Neural cell (in vitro differentiated cells): ENCODE measurements around the gene CAMK1D. TPM values are rescaled to one million over a fixed set of nuclear protein-coding genes. Genes with fewer than 3 reads are reported as not detected.

Source experiments
- H2AFZ ChIP-seq: fragments of 200-600, 300-800 bp; sonication (generic), shearing (Covaris generic); 2 replicates; pipeline ENCODE4 v1.6.0; 2014; ENCODE audit warnings: low read depth, mild to moderate bottlenecking, antibody characterized with exemption, low read length, moderate library complexity
- H3F3A ChIP-seq: fragments of 200-600 bp; shearing (Covaris generic); 2 replicates; pipeline ENCODE4 v1.6.1; 2016; ENCODE audit warnings: mild to moderate bottlenecking, moderate library complexity, mixed read lengths, antibody characterized with exemption, low read length; ENCODE audit not compliant: insufficient read depth, poor library complexity, severe bottlenecking
- H3K27ac ChIP-seq: fragments of 200-600, 300-800 bp; sonication (generic), shearing (Covaris generic); 2 replicates; pipeline ENCODE4 v1.5.1; 2014; ENCODE audit warnings: mild to moderate bottlenecking, low read length, moderate library complexity
- H3K27me3 ChIP-seq: fragments of 300-800, 200-600 bp; sonication (generic), shearing (Covaris generic); 2 replicates; pipeline ENCODE4 v1.6.0; 2014; ENCODE audit warnings: mild to moderate bottlenecking, low read depth, low read length, moderate library complexity; ENCODE audit not compliant: insufficient read depth
- H3K36me3 ChIP-seq: fragments of 300-800, 200-600 bp; sonication (generic), shearing (Covaris generic); 2 replicates; pipeline ENCODE4 v1.5.1; 2014; ENCODE audit warnings: mild to moderate bottlenecking, antibody characterized with exemption, low read length, moderate library complexity; ENCODE audit not compliant: insufficient read depth
- H3K4me2 ChIP-seq: fragments of 300-800, 200-600 bp; sonication (generic), shearing (Covaris generic); 2 replicates; pipeline ENCODE4 v1.6.0; 2014; ENCODE audit warnings: mild to moderate bottlenecking, low read length
- H3K4me3 ChIP-seq: fragments of 300-800, 200-600 bp; sonication (generic), shearing (Covaris generic); 2 replicates; pipeline ENCODE4 v1.5.1; 2014; ENCODE audit warnings: mild to moderate bottlenecking, low read length, moderate library complexity
- H3K79me2 ChIP-seq: fragments of 200-600 bp; shearing (Covaris generic); replicated peaks from 2 replicates; pipeline ENCODE4 v1.6.0; 2014; ENCODE audit warnings: mild to moderate bottlenecking, low read length, moderate library complexity; ENCODE audit not compliant: insufficient read depth
- H3K9ac ChIP-seq: fragments of 300-800, 200-600 bp; sonication (generic), shearing (Covaris generic); 2 replicates; pipeline ENCODE4 v1.6.1; 2016; ENCODE audit warnings: mild to moderate bottlenecking, low read length, mixed read lengths
- H3K9me2 ChIP-seq: fragments of 200-600 bp; shearing (Covaris generic); 2 replicates; pipeline ENCODE4 v1.6.1; 2016; ENCODE audit warnings: mild to moderate bottlenecking, low read length, mixed read lengths; ENCODE audit not compliant: insufficient read depth
- H3K9me3 ChIP-seq: fragments of 200-600, 300-800 bp; sonication (generic), shearing (Covaris generic); 2 replicates; pipeline ENCODE4 v1.6.1; 2016; ENCODE audit warnings: mild to moderate bottlenecking, mixed run types, low read length, moderate library complexity, mixed read lengths
- H4K20me1 ChIP-seq: fragments of 200-600 bp; shearing (Covaris generic); 2 replicates; pipeline ENCODE4 v1.6.1; 2016; ENCODE audit warnings: mild to moderate bottlenecking, mixed run types; ENCODE audit not compliant: insufficient read depth
- CTCF ChIP-seq: fragments of 450-650 bp; IDR thresholded peaks from 2 replicates; pipeline ENCODE4 v1.5.1; 2014; ENCODE audit warnings: antibody characterized with exemption, mild to moderate bottlenecking, moderate library complexity; ENCODE audit not compliant: poor library complexity, severe bottlenecking
- EP300 ChIP-seq: fragments of 450-650 bp; conservative IDR thresholded peaks from 2 replicates; pipeline ENCODE4 v1.6.1; 2014; ENCODE audit warnings: antibody characterized with exemption, mild to moderate bottlenecking, moderate library complexity; ENCODE audit not compliant: poor library complexity, severe bottlenecking
- EZH2 ChIP-seq: fragments of 200-600, 300-800 bp; shearing (Covaris generic), sonication (generic); IDR thresholded peaks from 2 replicates; pipeline ENCODE4 v1.6.1; 2014; ENCODE audit warnings: antibody characterized with exemption, low read length, borderline replicate concordance, mild to moderate bottlenecking; ENCODE audit not compliant: insufficient read depth, poor library complexity, severe bottlenecking
- MXI1 ChIP-seq: fragments of 450-650 bp; conservative IDR thresholded peaks from 2 replicates; pipeline ENCODE4 v1.6.1; 2014; ENCODE audit warnings: antibody characterized with exemption, mild to moderate bottlenecking; ENCODE audit not compliant: poor library complexity, severe bottlenecking
- POLR2AphosphoS5 ChIP-seq: IDR thresholded peaks from 2 replicates; pipeline ENCODE4 v1.6.1; 2012
- RAD21 ChIP-seq: fragments of 450-650 bp; conservative IDR thresholded peaks from 2 replicates; pipeline ENCODE4 v1.6.1; 2014; ENCODE audit warnings: antibody characterized with exemption, mild to moderate bottlenecking, moderate library complexity
- REST ChIP-seq: IDR thresholded peaks from 2 replicates; pipeline ENCODE4 v1.6.1; 2012; ENCODE audit warnings: borderline replicate concordance
- SMC3 ChIP-seq: fragments of 450-650 bp; conservative IDR thresholded peaks from 2 replicates; pipeline ENCODE4 v1.6.1; 2014; ENCODE audit warnings: antibody characterized with exemption, mild to moderate bottlenecking, moderate library complexity; ENCODE audit not compliant: poor library complexity
- TAF1 ChIP-seq: IDR thresholded peaks from 2 replicates; pipeline ENCODE4 v1.6.1; 2012; ENCODE audit warnings: low read depth
- polyA plus RNA-seq: library from polyadenylated mRNA; depleted of rRNA; stranded (reverse); fragments of >200 nt; gene quantifications from 2 replicates; pipeline ENCODE4 v1.2.3, GENCODE V29; 2014

Gene CAMK1D
- polyA plus RNA-seq, 1 donor from 2014 or later, result 13.8 TPM

- no peaks in the 10 kb centered on the region for H3K79me2 ChIP-seq
- TF ChIP-seq EP300, result peak; percentile 46
- no peak for TF ChIP-seq MXI1
- H3K4me3 ChIP-seq, result no peak overlapping the region
- no peak overlapping the region for H2AFZ ChIP-seq
- H3K9me2 ChIP-seq, result no peaks in the 10 kb centered on the region
- no peak overlapping the region for H3K27ac ChIP-seq
- no peaks in the 10 kb centered on the region for H3K27me3 ChIP-seq
- H3K9ac ChIP-seq, result no peak overlapping the region
- H3K4me2 ChIP-seq, result no peak overlapping the region
- H3K9me3 ChIP-seq, result no peaks in the 10 kb centered on the region
- no peaks in the 10 kb centered on the region for H4K20me1 ChIP-seq
- H3K36me3 ChIP-seq, result no peaks in the 10 kb centered on the region
- H3F3A ChIP-seq, result no peaks in the 10 kb centered on the region
These were observed 355.1 kb downstream of the CAMK1D start for GRCh38 chr10:12704488-12704887.

- no peaks in the 10 kb centered on the region for H3K9me3 ChIP-seq
- no peak overlapping the region for H2AFZ ChIP-seq
- no peak overlapping the region for H3K4me2 ChIP-seq
- no peak overlapping the region for H3K27ac ChIP-seq
- H3K27me3 ChIP-seq, result no peaks in the 10 kb centered on the region
- no peak overlapping the region for H3K9ac ChIP-seq
- H3K79me2 ChIP-seq, result no peaks in the 10 kb centered on the region
- TF ChIP-seq EP300 (no peak), POLR2AphosphoS5 (no peak), TAF1 (no peak), EZH2 (no peak), CTCF (no peak), SMC3 (no peak), RAD21 (no peak), REST (no peak), MXI1 (no peak)
- H3K4me3 ChIP-seq, result no peak overlapping the region
- no peaks in the 10 kb centered on the region for H3K36me3 ChIP-seq
- no peaks in the 10 kb centered on the region for H4K20me1 ChIP-seq
- H3K9me2 ChIP-seq, result no peaks in the 10 kb centered on the region
- H3F3A ChIP-seq, result no peaks in the 10 kb centered on the region
These were observed 356.6 kb downstream of the CAMK1D start for GRCh38 chr10:12705943-12706342.
